GM12864 (cell line): Measurements from ENCODE around the gene XPO6.

Experiments used
- DNase-seq: peaks from one replicate; pipeline ENCODE4 v3.0.0-alpha.2; 2011; ENCODE audit warnings: low read depth
- H3K4me3 ChIP-seq: 2 replicates; pipeline ENCODE4 v1.5.1; 2011; ENCODE audit warnings: mild to moderate bottlenecking, low read depth, low read length, control low read depth
- TF ChIP-seq, protein P1 (sequence below): IDR thresholded peaks from 2 replicates; pipeline ENCODE4 v1.5.1; 2011; ENCODE audit warnings: low read depth, mild to moderate bottlenecking, moderate library complexity, low read length, control low read depth, inconsistent platforms; ENCODE audit errors: missing control alignments

XPO6 gene

DNA sequence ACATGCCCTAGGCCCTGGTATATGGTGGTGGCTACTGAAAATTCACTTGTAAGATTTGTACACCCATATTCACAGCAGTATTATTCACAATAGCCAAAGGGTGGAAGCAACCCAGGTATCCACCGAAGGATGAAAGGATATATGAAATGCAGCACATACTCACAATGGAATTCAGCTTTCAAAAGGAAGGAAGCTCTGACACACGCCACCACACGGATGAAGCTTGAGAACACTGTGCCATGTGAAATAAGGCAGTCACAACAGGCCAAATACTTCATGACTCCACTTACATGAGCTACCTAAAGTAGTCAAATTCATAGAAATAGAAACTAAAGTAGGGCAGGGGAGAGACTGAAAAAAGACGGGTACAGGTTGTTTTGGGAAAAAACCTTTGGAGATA is 2.9 kb downstream of the XPO6 start:
- DNase-seq = no peak
- no peak overlapping the region for H3K4me3 ChIP-seq
- TF ChIP-seq, protein P1, sequence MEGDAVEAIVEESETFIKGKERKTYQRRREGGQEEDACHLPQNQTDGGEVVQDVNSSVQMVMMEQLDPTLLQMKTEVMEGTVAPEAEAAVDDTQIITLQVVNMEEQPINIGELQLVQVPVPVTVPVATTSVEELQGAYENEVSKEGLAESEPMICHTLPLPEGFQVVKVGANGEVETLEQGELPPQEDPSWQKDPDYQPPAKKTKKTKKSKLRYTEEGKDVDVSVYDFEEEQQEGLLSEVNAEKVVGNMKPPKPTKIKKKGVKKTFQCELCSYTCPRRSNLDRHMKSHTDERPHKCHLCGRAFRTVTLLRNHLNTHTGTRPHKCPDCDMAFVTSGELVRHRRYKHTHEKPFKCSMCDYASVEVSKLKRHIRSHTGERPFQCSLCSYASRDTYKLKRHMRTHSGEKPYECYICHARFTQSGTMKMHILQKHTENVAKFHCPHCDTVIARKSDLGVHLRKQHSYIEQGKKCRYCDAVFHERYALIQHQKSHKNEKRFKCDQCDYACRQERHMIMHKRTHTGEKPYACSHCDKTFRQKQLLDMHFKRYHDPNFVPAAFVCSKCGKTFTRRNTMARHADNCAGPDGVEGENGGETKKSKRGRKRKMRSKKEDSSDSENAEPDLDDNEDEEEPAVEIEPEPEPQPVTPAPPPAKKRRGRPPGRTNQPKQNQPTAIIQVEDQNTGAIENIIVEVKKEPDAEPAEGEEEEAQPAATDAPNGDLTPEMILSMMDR = no peak

DNA sequence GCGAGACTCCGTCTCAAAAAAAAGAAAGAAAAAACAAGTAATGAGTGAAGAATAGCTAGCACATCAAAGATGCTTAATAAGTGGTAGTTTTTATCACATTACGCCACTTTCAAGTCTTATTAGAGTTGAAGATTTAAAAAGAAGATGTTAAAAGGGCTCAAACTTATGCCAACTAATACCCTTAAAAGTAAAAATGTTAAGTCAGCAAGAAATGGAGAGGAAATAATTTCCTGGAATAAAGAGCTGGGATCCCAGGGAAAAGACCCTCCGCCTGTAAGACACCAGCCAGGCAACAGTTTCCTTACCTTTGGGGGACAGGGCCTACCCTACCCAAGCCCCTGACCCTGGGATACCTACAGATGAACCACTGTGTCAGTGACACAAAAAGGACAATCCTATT is 3.6 kb downstream of the XPO6 start:
- TF ChIP-seq, protein P1 = no peak
- DNase-seq = no peak
- no peak overlapping the region for H3K4me3 ChIP-seq

DNA sequence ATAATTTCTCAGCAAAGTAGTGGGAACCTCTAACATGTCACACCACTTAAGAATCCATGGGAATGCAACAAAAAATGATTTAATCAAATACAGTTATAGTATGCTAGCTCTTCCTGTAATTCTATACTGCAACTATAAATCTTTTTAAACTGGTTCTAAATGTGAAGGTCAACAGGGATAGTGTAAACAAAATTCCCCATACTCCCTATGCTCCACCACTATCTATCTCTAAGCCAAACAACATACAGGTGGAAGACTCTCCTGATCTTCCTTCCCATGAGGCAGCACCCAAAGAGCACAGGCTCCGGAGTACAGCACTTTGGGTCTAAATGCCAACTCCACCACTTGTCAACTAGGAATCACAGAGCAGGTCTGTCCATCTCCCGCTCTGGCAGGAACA is 4.4 kb downstream of the XPO6 start:
- TF ChIP-seq, protein P1 = no peak
- H3K4me3 ChIP-seq = no peak overlapping the region
- no peak for DNase-seq

DNA sequence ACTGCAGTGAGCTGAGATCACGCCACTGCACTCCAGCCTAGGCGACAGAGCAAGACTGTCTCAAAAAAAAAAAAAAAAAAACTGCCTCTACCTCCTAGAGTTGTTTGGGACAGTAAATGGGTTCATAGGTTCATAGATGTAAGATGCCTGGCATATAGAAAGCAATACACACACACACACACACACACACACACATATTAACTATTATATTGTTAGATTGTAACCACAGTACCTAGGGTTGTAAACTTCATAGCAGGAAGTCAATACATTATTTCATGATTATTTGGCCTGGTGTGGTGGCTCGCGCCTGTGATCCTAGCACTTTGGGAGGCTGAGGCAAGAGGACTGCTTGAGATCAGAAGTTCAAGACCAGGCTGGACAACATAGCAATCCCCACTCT is 5.8 kb downstream of the XPO6 start:
- H3K4me3 ChIP-seq = no peak overlapping the region
- TF ChIP-seq, protein P1 = no peak
- no peak for DNase-seq

DNA sequence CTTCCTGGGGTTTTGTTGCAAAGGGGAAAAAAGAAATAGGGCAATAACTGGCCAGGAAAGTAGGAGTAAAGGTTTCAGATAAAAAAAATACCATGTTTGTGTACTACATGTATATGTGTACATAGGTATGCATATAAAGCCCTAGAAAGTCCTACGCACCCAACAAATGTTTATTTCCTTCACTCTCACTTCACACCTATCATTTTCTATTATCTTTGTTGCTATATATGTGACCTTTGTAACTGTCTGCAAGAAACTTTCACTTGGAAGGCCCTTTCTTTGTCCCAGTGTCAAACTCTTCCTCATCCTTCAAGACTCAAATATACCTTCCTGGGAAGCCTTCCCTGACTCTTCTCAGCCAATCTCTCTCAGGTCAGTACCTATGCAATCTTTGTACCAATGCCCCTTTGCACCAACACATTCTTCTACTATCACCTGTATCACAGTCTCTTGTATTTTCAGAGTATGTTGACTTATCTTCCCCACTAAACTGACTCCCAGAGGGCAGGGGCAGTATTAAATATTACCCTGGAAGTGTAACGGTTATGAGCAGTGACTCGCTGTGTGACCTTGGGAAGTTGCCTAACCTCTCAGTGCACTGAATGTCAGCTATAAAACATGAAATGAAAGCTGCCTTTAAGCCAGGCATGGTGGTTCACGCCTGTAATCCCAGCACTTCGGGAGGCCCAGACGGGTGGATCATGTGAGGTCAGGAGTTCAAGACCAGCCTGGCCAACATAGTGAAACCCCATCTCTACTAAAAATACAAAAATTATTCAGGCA is 6.5 kb downstream of the XPO6 start:
- H3K4me3 ChIP-seq = no peak overlapping the region
- no peak for DNase-seq
- TF ChIP-seq, protein P1 = no peak

DNA sequence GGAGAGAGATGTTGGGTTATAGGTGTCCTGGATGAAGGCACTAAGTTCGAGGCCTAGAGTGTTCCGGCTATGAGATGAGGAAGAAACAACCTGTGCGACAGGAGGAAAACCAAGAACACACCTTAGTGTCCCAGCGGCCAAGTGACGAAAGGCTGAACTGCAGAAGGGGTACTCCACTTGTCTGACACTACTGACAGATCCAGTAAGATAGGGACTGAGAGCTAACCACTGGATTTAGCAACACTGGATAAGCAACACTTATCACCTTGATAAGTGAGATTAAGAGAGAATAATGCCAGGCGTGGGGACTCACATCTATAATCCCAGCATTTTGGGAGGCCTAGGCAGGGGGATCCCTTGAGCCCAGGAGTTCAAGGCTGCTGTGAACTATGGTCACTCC is 7.1 kb downstream of the XPO6 start:
- no peak for DNase-seq
- TF ChIP-seq, protein P1 = no peak

DNA sequence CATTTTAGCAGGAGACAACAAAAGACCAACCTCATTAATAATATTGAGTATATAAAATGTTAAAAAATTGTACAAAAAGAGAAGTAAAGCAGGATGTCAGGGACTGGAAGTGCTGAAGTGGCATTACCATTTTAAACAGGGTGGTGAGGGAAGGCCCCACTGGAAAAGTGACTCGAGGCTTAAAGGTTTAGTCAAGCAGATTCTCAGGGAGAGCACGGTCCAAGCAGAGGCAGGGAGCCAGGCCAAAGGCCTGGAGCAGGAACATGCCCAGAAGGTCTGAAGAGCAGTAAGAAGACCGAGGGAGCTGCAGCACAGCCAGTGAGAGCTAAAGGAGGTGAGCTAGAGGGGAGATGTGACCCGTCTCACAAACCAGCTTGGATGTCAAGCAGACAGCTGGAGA is 7.6 kb downstream of the XPO6 start:
- no peak for DNase-seq
- TF ChIP-seq, protein P1 = no peak
- no peak overlapping the region for H3K4me3 ChIP-seq

More for the DNA sequence above, 7.1 kb downstream of the XPO6 start:
- H3K4me3 ChIP-seq = no peak overlapping the region
